ENCODE measurements around the gene FCHSD1. TPM values are rescaled to one million over a fixed set of nuclear protein-coding genes. Genes with fewer than 3 reads are reported as not detected.
A peak's percentile ranks its signal among the peaks of the same experiment; 100 is the strongest.

FCHSD1 gene
- total RNA-seq, 1 donor from 2014 or later = 1.7 TPM

DNA sequence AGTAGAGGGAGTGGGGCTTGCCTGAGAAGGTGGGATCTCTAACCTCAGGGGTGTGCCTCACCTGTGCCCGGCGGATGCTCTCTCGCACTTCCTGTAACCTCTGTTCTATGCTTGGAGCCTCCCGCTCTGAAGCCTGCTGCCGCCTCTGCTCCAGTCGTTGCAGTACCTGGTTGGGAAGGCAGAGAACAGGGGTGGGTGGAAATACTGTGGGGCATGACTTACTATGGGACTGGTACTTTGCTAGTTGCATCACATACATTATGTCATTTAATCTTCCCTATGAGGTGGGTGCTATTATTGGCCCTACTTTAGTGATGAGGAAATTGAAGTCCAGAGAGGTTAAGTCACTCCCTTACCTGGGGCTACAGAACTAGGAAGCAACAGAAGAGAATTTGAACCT, 5.2 kb downstream of the FCHSD1 start:
- ATAC-seq (no peak), DNase-seq (ENCODE audit: low spot score) (no peak)

DNA sequence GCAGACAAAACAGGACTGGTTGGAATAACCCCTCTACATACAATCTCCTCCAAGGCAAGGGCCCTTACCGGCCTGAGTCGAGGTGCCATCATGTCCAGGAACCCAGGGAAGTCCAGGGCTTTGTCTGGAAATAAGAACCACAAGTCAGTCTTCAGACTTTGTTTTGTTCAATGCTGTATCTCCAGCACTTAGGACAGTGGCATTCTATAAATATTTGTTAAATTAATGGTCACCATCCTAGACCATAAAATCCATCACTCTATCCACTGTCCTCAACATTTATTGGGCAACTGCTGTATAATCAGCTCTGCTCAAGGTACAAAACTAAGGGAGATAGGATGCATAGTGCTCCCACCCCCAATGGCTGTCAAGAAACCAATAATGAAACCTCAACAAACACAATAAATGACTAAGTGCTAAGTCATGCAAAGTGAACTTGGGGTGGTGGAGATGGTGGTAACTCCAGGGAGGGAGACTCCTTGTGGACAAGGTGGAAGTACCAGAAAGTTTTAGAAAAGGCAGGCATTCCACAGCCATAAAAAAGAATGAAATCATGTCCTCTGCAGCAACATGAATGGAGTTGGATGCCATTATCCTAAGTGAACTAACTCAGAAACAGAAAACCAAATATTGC, 9.5 kb downstream of the FCHSD1 start:
- DNase-seq (ENCODE audit: low spot score) (no peak), ATAC-seq (no peak)

- no peak for ATAC-seq
- no peak for DNase-seq (ENCODE audit: low spot score)
These were observed 10.5 kb downstream of the FCHSD1 start for GRCh38 chr5:141640698-141641097.

DNA sequence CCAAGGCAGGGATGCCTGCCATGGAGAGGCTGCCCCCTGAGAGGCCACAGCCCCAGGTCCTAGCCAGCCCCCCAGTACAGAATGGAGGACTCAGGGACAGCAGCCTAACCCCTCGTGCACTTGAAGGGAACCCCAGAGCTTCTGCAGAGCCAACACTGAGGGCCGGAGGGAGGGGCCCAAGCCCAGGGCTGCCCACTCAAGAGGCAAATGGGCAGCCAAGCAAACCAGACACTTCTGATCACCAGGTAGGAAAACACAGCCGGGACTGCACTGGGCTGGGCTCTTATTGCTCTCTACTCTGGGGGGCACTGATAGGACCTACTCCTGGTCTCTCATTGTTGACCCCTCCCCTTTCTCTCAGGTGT, 11.2 kb downstream of the FCHSD1 start:
- no peak for ATAC-seq
- no peak for DNase-seq (ENCODE audit: low spot score)

- DNase-seq (ENCODE audit: low spot score) = no peak
- ATAC-seq = no peak
These were observed 11.7 kb downstream of the FCHSD1 start for GRCh38 chr5:141639357-141640050.

- ATAC-seq = no peak
- no peak for DNase-seq (ENCODE audit: low spot score)
These were observed 12.4 kb downstream of the FCHSD1 start for GRCh38 chr5:141638771-141639170.

GRCh38 chr5:141637767-141638419, 13.3 kb downstream of the FCHSD1 start:
- ATAC-seq = peak; percentile 34
- peak; percentile 57 for DNase-seq (ENCODE audit: low spot score)

- peak; percentile 47 for ATAC-seq
These were observed 14.0 kb downstream of the FCHSD1 start for GRCh38 chr5:141637123-141637766.

DNA sequence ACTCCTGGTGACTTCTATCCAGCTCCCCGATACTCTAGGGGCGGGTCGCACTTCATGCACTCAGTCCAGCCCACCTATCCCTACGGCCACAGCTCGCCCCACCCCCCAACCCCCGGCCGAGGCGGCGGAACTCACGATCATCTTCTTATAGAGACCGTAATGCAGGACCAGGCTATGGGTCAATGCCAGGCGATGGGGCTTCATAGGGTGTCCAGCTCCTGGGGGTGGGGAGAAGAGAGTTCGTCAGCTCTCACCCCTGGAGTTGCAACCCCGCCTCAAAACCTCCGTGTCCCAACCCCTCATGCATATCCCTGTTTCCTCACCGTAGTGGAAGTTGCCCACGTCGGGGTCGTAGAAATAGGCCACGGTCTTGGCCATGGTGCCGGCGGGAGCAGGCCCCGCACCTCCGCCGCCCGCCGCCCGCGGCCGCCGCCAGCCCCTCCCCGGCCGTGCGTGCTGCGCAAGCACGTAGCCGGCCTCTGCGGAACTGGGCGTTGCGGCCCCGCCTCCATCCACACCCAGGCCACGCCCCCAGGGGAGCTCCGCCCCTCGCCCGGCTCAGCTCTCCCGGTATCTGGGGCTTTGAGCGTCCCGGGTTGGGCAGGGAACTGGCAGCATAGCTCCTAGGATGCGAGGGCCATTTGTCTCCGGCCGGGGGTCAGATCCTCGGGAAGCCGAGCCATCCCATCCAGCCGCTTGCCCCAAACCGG, 14.7 kb downstream of the FCHSD1 start, which contains the start of the genes HDAC3 and RELL2:
Gene HDAC3, minus strand, starts transcription at position 437 of the 710 bp plus-strand sequence. Its CDS starts 59 bp downstream, at position 378.
Gene RELL2, plus strand, starts transcription at position 585 of the 710 bp plus-strand sequence. CDS start 1,229 bp downstream, outside the sequence.
- DNase-seq (ENCODE audit: low spot score) (peak; percentile 97), ATAC-seq (peak; percentile 96)

More at GRCh38 chr5:141637123-141637766, 14.0 kb downstream of the FCHSD1 start:
- DNase-seq (ENCODE audit: low spot score) = no peak

DNA sequence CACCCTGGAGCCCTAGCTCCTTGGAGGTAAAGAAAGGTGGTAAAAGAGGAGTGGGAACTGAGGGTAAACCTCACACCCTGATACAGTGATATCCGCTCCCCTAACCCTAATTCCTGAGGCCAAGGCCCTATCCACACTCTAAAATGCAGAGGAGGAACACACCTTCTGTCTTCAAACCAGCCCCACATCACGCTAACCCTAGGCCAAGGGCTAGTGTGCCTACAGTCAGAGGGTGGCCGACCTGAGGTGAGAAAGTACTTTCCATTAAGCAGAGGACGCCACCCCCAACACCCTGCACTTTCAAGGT, 15.2 kb downstream of the FCHSD1 start:
- ATAC-seq = peak; percentile 14
- no peak for DNase-seq (ENCODE audit: low spot score)

- no peak for ATAC-seq
- no peak for DNase-seq (ENCODE audit: low spot score)
These were observed 15.6 kb downstream of the FCHSD1 start for GRCh38 chr5:141635646-141636045.

DNA sequence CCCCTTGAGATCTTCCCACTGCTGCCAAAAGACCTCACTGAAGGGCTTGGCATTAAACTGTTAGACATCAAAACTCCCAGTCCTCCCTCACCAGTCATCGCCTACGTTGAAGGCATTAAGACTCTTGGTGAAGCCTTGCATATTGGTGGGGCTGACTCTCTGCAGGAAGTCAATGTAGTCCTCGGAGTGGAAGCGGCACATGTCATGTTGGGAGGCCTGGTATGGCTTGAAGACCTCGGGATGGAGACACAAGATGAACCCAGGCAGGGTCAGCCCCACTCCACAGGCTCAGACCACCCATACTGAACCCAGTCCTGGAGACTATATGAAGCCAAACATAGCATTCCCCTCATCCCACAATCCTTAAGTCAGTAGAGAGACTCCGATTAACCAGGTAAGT, 16.5 kb downstream of the FCHSD1 start:
- ATAC-seq (no peak), DNase-seq (ENCODE audit: low spot score) (no peak)

GRCh38 chr5:141633871-141634561, 17.2 kb downstream of the FCHSD1 start:
- DNase-seq (ENCODE audit: low spot score) (no peak), ATAC-seq (no peak)

DNA sequence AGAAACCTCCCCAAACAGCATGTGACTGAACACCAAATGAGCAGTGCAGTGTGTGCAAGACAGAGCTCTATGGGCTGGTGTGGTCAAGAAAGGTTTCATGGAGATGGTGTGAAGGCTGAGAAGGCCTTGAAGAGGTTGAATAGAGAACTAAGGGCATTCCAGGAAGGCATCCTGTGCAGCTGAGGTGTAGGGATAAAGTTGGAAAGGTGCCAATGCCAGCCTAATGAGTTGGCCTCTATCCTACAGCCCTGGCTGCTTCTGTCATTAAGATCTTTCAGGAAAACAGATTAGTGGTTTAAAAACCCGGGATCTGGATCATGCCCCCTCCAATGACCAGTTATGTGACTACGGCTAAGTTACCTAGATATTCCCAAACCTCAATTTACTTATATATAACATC, 18.6 kb downstream of the FCHSD1 start:
- ATAC-seq (no peak), DNase-seq (ENCODE audit: low spot score) (no peak)

DNA sequence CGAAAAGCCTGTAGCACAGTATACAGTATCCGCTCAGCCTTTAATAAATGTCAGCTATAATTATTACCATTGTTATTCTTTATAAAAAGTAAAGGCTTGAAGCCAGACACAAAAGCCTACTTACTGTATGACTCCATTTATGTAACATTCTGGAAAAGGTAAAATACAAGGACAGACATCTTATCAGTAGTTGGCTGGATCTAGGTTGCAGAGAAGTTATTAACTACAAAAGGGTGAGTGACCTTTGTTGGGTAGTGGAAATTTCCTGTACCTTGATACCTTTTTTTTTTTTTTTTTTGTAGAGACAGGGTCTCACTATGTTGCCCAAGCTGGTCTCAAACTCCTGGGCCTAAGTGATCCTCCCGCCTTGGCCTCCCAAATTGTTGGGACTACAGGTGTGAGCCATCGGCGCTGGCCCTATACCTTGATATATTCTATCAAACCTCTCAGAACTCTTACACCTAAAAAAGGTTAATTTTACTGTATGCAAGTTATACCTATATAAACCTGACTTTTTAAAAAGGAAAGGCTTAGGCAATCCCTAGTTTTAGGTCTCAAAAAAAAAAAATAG, 20.6 kb downstream of the FCHSD1 start:
- DNase-seq (ENCODE audit: low spot score) (no peak), ATAC-seq (peak; percentile 61)

DNA sequence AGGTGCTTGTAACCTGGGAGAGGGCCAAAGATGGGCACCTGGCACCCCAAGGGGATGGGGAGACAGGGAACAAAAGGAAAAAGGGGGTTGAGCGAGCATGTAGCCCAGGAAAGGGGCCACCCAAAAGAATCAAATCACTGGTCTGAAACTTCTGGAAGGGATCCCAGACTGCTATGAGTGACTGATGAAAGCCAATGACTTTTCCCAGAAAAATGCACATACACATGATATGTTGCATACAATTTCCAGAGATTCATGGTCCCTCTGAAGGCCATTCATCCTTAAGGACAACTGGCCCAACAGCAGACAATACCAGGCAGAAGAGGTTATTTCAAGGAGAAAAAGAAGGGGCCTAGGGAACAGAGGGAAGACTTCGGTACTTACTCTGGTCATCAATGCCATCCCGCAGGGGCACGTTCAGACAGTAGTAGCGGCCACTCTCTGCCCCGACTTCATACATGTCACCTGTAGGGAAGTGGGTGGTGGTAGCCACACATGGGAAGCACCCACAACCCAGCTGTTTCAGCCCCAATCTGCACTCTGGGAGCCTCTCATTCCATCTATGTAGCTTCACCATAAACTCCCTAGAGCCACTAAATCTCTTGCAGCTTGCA, 22.9 kb downstream of the FCHSD1 start:
- ATAC-seq = no peak
- DNase-seq (ENCODE audit: low spot score) = no peak

DNA sequence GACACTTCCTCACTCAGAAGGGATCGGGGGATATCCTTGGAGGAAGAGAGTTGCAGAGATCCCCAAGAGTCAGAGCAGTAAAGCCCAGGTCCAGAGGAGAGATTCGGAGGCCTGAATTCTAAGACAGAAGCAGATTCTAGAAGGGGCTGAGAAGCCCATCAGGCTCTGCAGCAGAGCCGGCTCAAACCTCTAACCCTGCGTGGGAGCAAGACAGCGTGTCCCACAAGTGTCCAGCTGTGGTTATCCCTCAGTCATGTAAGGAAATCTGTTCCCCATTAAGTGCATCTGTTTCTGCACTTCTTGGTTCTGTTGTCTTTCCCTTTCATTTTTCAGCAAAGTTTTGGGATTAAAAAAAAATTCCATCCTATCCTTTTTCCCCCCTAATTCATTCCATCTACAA, 27.6 kb downstream of the FCHSD1 start:
- no peak for ATAC-seq
- no peak for DNase-seq (ENCODE audit: low spot score)

DNA sequence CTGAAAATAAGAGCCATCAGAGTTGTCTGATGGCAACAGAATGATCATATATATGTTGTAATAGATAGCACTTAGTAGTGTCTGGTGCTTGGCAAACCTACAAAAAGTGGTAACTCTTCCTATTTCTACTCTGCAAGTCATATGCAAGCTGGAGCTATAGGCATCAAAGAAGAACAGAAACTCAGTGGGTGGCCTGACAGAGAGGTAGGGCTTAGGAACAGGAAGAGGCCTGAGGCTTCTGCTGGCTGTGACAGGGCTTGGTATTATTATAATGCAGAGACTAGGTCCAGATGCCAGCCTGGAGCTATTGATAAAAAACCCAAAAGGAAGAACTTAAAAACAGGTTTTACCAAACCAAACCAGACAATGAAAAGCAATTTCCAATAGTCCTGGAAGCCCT, 28.0 kb downstream of the FCHSD1 start:
- no peak for ATAC-seq
- DNase-seq (ENCODE audit: low spot score) = no peak

- ATAC-seq = peak; percentile 91
- DNase-seq (ENCODE audit: low spot score) = peak; percentile 99
These were observed 32.2 kb downstream of the FCHSD1 start, which contains the start of gene DIAPH1 for GRCh38 chr5:141618804-141619554. DIAPH1 (minus strand) TSS chr5:141619000; CDS start chr5:141618914, 86 bp downstream.
